Ascending aorta (tissue), 2 donors: ENCODE measurements around the gene CNEP1R1. TPM values are rescaled to one million over a fixed set of nuclear protein-coding genes. Genes with fewer than 3 reads are reported as not detected.

Experiments
- DNase-seq, 2 donors: peaks; one replicate each; pipeline ENCODE4 v3.0.0-alpha.2; 2019; ENCODE audit warnings: low spot score in 2 of 2
- H3K27ac ChIP-seq, 2 donors: fragments of 200-600 bp; sonication (generic); one replicate each; pipeline ENCODE4 v1.5.1; 2016 to 2017; ENCODE audit warnings: mild to moderate bottlenecking in 1 of 2
- H3K27me3 ChIP-seq: fragments of 200-600 bp; sonication (generic); one replicate; pipeline ENCODE4 v1.5.1; 2017
- H3K36me3 ChIP-seq, 2 donors: fragments of 200-600 bp; sonication (generic); one replicate each; pipeline ENCODE4 v1.5.1; 2016
- H3K4me1 ChIP-seq, 2 donors: fragments of 200-600 bp; sonication (generic); one replicate each; pipeline ENCODE4 v1.5.1; 2016 to 2017; ENCODE audit warnings: mild to moderate bottlenecking in 1 of 2
- H3K4me3 ChIP-seq, 2 donors: fragments of 200-600 bp; sonication (generic); one replicate each; pipeline ENCODE4 v1.5.1; 2016 to 2017; ENCODE audit warnings: mild to moderate bottlenecking in 1 of 2
- H3K9me3 ChIP-seq, 2 donors: fragments of 200-600 bp; sonication (generic); one replicate each; pipeline ENCODE4 v1.5.1; 2016
- CTCF ChIP-seq, 3 experiments: fragments of 200-600 bp in 2 of 3; fragments of 450-650 bp in 1 of 3; sonication (generic) in 2 of 3; IDR thresholded peaks; one replicate each; pipeline ENCODE4 v1.5.1; 2016 to 2019; ENCODE audit warnings: antibody characterized with exemption in 3 of 3, mild to moderate bottlenecking in 1 of 3, moderate library complexity in 1 of 3
- intact Hi-C: fragments of 100-400 bp; cut with DNase I; formaldehyde crosslinking; loops from one replicate; pipeline ENCODE4 v1.15.1; 2023
- total RNA-seq: library from RNA; depleted of rRNA; stranded (reverse); fragments of >200 nt; gene quantifications from one replicate; pipeline ENCODE4 v1.1.0, GENCODE V29; 2016

The CNEP1R1 gene
- total RNA-seq, 1 donor from 2014 or later: 5.9 TPM

DNA sequence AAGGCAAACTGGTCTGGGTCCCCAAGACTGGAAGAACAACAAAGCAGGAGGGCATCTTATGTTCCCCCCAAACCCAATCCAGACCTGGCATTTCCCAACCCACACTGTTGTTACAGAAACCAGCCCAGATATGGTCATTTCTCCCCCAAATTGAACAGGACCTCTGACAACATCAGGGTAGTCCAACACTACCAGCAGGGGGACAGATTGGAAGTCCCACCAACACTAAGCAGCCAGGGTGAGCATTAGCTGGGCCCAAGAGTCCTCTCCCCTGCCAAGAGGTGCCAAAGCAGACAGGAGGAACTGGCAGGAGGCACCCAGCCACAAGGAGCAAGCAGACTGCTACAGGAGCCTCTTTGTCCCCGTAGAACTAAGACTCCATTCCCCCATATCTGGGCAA lies 29.3 kb upstream of the CNEP1R1 start:
- no peaks in the 10 kb centered on the region for H3K27me3 ChIP-seq
- H3K36me3 ChIP-seq: no peaks in the 10 kb centered on the region
- no peak for DNase-seq
- H3K27ac ChIP-seq: no peak overlapping the region
- no peak overlapping the region for H3K4me3 ChIP-seq
- TF ChIP-seq CTCF (IDR thresholded peaks at IDR 0.05): no peak
- H3K4me1 ChIP-seq: no peaks in the 10 kb centered on the region
- intact Hi-C loops: no loop called here
- H3K9me3 ChIP-seq: no peaks in the 10 kb centered on the region

DNA sequence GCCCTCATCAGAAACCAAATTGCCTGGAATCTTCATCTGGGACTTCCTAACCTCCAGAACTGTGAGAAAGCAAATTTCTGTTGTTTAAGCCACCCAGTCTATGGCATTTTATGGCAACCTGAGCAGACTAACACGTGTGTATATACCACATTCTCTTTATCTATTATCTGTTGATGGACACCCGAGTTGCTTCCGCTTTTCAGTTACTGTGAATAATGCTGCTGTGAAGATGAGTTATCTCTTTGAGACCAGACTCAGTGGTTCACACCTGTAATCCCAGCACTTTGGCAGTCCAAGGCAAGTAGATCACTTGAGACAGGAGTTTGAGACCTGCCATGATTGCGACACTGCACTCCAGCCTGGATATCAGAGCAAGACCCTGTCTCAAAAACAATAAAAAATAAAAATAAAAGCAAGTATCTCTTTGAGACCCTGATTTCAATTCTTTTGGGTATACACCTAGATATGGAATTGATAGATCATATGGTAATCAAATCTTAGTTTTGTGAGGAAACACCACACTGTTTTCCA lies 27.2 kb upstream of the CNEP1R1 start:
- no peak for DNase-seq
- TF ChIP-seq CTCF (IDR thresholded peaks at IDR 0.05): no peak
- Histone ChIP-seq H3K27me3 (no peaks in the 10 kb centered on the region), H3K27ac (no peak overlapping the region), H3K4me3 (no peak overlapping the region), H3K36me3 (no peaks in the 10 kb centered on the region), H3K9me3 (no peaks in the 10 kb centered on the region), H3K4me1 (no peaks in the 10 kb centered on the region)
- intact Hi-C loops: no loop called here

GRCh38 chr16:49998991-49999390 lies 26.0 kb upstream of the CNEP1R1 start:
- DNase-seq: no peak
- H3K4me3 ChIP-seq: no peak overlapping the region
- no peak overlapping the region for H3K27ac ChIP-seq
- H3K9me3 ChIP-seq: no peaks in the 10 kb centered on the region
- TF ChIP-seq CTCF (IDR thresholded peaks at IDR 0.05): no peak
- H3K4me1 ChIP-seq: no peaks in the 10 kb centered on the region
- intact Hi-C loops: no loop called here
- no peaks in the 10 kb centered on the region for H3K27me3 ChIP-seq
- no peaks in the 10 kb centered on the region for H3K36me3 ChIP-seq

DNA sequence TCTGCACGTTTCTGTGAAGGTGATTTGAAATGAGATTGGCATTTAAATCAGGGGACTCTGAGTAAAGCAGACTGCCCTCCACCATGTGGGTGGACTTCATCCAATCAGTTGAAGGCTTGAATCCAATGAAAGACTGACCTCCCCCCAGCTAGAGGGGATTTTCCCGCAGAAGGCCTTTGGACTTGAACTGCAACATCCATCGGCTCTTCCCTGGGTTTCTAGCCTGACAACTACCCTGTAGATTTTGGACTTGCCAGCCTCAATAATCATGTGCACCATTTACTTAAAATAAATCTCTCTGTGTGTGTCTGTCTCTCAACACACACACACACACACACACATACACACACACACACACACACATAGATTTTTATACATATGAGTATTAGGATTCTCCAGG lies 23.9 kb upstream of the CNEP1R1 start:
- Histone ChIP-seq H3K27me3 (no peaks in the 10 kb centered on the region), H3K36me3 (no peaks in the 10 kb centered on the region), H3K4me1 (no peaks in the 10 kb centered on the region), H3K4me3 (no peak overlapping the region), H3K27ac (no peak overlapping the region), H3K9me3 (no peaks in the 10 kb centered on the region)
- intact Hi-C loops: no loop called here
- DNase-seq: no peak
- TF ChIP-seq CTCF (IDR thresholded peaks at IDR 0.05): no peak

GRCh38 chr16:50002190-50002589 lies 22.8 kb upstream of the CNEP1R1 start:
- intact Hi-C loops: no loop called here
- H3K27me3 ChIP-seq: no peaks in the 10 kb centered on the region
- H3K9me3 ChIP-seq: no peaks in the 10 kb centered on the region
- no peaks in the 10 kb centered on the region for H3K4me1 ChIP-seq
- H3K36me3 ChIP-seq: no peaks in the 10 kb centered on the region
- DNase-seq: no peak
- H3K4me3 ChIP-seq: no peak overlapping the region
- H3K27ac ChIP-seq: no peak overlapping the region
- no peak for TF ChIP-seq CTCF (IDR thresholded peaks at IDR 0.05)

GRCh38 chr16:50004239-50004638 lies 20.8 kb upstream of the CNEP1R1 start:
- TF ChIP-seq CTCF (IDR thresholded peaks at IDR 0.05): no peak
- no peaks in the 10 kb centered on the region for H3K9me3 ChIP-seq
- no peak overlapping the region for H3K27ac ChIP-seq
- no peaks in the 10 kb centered on the region for H3K27me3 ChIP-seq
- H3K4me1 ChIP-seq: no peaks in the 10 kb centered on the region
- intact Hi-C loops: no loop called here
- no peaks in the 10 kb centered on the region for H3K36me3 ChIP-seq
- H3K4me3 ChIP-seq: no peak overlapping the region
- no peak for DNase-seq
